Stimulated activated CD4-positive, alpha-beta T cell treated with anti-CD3 and anti-CD28 coated beads, Interleukin-1b, Interleukin-23, amount 100 ng/mL, for 24 hours (primary cell): ENCODE data around the gene MDC1.
"Not testable (repeated sequence)": the region's sequence is repeated elsewhere in the genome, so short reads cannot be mapped to it uniquely, and the experiment has no call there.

Experiments
- DNase-seq, 4 experiments: peaks; one replicate each; pipeline ENCODE4 v3.0.0-alpha.2; 2020; ENCODE audit warnings: low read depth in 4 of 4, low spot score in 1 of 4

MDC1 gene, protein sequence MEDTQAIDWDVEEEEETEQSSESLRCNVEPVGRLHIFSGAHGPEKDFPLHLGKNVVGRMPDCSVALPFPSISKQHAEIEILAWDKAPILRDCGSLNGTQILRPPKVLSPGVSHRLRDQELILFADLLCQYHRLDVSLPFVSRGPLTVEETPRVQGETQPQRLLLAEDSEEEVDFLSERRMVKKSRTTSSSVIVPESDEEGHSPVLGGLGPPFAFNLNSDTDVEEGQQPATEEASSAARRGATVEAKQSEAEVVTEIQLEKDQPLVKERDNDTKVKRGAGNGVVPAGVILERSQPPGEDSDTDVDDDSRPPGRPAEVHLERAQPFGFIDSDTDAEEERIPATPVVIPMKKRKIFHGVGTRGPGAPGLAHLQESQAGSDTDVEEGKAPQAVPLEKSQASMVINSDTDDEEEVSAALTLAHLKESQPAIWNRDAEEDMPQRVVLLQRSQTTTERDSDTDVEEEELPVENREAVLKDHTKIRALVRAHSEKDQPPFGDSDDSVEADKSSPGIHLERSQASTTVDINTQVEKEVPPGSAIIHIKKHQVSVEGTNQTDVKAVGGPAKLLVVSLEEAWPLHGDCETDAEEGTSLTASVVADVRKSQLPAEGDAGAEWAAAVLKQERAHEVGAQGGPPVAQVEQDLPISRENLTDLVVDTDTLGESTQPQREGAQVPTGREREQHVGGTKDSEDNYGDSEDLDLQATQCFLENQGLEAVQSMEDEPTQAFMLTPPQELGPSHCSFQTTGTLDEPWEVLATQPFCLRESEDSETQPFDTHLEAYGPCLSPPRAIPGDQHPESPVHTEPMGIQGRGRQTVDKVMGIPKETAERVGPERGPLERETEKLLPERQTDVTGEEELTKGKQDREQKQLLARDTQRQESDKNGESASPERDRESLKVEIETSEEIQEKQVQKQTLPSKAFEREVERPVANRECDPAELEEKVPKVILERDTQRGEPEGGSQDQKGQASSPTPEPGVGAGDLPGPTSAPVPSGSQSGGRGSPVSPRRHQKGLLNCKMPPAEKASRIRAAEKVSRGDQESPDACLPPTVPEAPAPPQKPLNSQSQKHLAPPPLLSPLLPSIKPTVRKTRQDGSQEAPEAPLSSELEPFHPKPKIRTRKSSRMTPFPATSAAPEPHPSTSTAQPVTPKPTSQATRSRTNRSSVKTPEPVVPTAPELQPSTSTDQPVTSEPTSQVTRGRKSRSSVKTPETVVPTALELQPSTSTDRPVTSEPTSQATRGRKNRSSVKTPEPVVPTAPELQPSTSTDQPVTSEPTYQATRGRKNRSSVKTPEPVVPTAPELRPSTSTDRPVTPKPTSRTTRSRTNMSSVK (N-terminal part only)

DNA sequence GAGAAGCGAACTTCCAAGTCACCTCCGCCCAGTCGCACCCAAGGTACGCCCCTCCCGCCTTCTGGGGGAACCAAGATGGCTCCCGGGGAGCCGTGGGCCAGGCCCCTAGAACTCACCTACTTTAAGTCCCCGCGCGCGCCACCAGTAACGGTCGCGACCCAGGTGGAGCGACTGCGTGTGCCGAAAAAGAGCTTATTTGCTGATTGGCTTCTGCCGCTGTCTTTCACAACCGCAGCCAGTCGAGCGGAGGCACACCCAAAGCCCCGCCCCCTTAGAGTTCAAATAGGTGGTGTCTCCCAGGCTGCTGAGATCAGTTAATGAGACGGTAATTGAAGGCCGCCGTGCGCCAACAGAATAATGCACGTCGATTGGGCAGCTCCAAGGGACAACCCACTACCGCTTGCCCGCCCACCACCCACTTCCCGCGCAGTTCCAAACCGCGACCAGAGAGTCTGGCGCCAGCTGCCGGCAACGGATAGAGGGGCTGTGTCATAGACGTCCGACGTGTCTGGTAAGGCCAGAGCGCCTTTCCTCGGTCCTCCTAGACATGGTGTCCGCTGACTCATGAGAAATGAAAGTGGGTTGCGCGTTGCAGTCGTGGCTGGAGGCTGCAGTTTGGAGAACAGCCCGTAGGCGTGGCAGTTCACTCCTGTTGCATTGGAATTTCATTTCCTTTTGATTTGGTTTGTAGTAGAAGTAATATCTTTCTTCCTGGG is at the start of gene MDC1:
Gene MDC1, minus strand, starts transcription at position 153 of the 716 bp plus-strand sequence. CDS start 2,106 bp downstream, outside the sequence.
- DNase-seq: peak; percentile 89 to 98 (median 96)

DNA sequence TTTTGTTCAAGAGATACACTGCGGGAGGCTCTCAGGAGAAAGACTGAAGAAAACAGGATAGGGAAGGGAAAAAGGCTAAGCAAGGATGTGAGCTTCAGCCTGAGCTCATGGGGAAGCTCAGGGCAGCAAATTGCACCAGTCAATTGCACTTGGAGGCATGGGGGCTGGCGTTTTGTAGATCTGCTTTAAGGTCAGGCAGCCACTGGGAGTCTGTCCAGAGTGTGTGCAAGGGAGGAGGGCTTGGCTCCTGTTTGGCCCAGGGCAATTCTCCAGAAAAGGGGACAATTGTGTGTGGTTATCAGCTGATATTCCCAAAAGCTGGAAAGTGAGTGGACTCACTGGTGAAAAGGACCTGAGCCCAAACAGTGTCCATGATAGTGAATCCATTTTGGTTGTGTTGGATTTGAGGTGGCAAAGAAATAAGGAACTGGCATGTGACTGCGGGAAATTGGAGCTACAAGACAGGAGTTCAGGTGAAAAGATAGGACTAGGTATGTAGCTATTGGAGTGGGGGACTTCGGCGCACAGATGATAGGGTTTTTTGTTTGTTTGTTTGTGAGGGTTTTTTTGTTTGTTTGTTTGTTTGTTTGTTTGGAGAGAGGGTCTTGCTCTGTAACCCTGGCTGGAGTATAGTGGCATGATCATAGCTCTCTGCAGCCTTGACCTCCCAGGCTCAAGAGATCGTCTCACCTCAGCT is 49.5 kb upstream of the MDC1 start:
- no peak for DNase-seq

DNA sequence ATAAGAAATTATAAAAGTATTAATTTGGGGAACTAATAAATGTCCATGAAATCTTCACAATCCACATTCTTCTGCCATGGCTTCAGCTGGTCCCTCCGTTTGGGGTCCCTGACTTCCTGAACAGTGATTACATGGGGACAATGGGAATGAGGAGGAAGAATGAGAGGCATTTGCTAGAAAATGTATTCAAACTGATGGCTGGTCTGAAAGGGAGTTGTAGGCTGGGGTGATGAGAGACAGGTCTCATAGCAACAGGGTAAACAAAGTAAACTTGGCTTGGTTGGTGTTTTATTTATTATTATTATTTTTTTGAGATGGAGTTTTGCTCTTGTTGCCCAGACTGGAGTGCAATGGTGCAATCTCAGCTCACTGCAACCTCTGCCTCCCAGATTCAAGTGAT is 48.4 kb upstream of the MDC1 start:
- not testable (repeated sequence) for DNase-seq

GRCh38 chr6:30764490-30765043 is 47.5 kb upstream of the MDC1 start:
- not testable (repeated sequence) for DNase-seq

DNA sequence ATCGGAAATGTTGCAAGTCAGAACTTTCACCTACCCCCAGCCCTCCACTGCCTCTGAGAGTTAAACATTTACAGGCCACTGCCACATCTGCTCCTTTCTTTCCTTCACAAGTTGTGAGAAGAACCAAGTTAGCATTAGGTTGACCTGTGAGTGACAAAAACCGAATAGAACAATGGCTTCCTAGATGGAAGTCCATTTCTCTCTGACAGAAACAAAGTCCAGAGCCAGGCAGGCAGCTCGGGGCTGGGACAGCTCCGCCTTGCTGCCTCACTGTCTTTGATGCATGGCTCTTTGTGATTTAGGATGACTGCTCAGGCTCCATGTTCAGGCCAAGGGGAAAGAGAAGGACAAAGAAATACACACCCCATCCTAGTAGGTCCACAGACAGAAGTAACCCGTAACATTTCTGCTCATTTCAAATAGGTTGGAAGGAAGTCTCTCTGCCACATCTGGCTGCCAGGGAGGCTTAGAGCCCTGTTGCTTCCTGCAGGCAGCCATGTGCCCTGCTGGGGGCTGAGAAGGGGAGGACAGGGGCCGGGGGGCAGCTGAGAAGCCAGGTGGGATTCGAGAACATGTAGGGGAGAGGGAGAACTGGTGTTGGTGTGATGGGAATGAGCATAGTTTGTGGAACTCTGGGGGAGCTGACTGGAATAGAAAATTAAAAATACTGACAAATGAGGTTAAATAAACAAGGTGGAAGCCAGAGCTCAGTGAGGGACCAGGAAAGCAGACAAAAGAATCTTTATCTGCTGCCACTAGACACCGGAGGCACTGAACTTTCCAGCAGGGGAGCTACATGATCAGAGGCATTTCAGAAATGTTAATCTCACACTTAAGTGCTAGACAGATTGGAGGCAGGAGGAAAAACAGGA is 46.8 kb upstream of the MDC1 start:
- no peak for DNase-seq

- DNase-seq: no peak
Measured at GRCh38 chr6:30763155-30763617, 46.1 kb upstream of the MDC1 start.

DNA sequence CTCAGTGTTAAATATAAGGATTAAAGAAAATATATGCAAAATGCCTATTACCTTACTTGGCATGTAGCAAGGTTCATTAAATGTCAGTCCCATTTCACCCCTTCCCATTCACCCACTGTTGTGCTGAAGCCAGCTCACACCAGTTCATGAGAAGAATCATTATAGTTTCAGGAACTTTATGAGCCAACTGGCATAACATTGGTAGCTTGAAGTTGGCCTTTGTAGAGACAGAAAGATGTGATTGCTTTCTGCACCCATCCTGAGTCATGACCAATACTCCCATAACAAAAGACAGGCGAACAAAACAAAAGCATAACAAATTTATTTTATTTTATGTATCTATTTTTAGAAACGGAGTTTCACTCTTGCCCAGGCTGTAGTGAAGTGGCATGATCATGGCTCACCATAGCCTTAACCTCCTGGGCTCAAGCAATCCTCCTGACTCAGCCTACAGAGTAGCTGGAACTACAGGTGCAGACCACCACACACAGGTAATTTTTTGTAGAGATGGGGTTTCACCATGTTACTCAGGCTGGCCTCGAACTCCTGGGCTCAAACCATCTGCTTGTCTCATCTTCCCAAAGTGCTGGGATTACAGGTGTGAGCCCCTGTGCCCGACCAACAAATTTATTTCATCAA is 44.8 kb upstream of the MDC1 start:
- DNase-seq: no peak

DNA sequence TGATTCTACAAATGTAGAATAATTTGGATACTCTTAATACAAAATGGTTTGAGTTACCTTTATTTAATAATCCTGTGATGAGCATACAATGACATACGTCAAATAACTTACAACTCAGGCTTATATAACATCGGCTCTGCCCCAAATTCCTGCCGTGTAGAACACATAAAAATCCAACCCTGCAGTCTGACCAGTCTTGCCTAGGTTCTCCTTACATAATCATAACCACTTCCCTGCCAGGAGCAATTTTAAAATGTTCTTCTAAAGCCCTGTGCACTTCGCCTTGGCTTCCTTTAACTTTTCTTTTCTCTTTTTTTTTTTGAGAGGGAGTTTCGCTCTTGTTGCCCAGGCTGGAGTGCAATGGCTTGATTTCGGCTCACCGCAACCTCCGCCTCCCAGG is 43.5 kb upstream of the MDC1 start:
- DNase-seq: no peak

DNA sequence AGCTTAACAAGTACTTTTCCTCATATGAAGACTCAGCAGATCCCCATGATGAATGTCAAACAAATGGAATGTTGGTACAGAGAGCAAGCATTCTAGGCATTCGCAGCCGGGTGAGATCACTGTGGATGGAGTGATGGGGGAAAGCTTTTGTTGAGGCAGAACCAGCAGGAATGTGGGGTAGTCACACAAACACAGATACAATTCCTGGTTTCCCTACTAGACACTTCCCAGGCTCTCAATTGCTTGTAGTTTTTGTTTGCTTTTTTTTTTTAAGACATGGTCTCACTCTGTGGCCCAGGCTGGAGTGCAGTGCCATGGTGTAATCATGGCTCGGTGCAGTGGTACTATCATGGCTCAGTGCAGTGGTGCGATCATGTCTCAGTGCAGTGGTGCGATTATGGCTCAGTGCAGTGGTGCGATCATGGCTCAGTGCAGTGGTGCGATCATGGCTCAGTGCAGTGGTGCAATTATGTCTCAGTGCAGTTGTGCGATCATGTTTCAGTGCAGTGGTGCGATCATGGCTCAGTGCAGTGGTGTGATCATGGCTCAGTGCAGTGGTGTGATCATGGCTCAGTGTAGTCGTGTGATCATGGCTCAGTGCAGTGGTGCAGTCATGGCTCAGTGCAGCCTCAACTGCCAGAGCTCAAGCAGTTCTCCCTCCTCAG is 42.6 kb upstream of the MDC1 start:
- no peak for DNase-seq

GRCh38 chr6:30757261-30757904 is 40.3 kb upstream of the MDC1 start:
- no peak for DNase-seq

- DNase-seq: not testable (repeated sequence)
Measured at GRCh38 chr6:30756405-30757003, 39.4 kb upstream of the MDC1 start.

DNA sequence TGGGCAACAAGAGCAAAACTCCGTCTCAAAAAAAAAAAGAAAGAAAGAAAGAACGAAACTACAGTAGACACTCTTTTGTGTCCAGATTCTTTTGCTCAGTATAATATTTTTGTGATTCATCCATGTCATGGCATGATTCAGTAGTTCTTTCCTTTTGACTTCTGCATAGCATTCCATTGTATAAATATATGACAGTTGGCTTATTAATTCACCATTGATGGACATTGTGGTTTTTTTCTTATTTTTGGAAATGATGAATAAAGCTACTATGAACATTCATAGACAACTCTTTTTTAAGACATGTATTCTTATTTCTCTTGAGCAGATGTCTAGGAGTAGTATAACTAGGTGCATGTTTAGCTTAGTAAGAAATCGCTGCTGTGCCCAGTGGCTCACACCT is 37.5 kb upstream of the MDC1 start:
- DNase-seq: no peak

- DNase-seq: no peak
Measured at GRCh38 chr6:30752157-30752927, 35.3 kb upstream of the MDC1 start.

DNA sequence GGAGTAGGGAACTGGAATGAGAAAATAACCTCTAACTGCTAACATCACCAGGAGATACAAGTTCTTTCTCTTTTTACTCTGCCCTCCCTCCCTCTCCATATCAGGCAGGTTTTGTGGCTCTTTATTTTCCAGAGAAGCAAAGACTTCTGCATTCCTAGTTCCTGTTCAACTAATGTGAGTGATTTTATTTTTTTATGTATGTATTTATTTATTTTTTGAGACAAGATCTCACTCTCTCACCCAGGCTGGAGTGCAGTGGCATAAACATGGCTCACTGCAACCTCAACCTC is 33.2 kb upstream of the MDC1 start:
- no peak for DNase-seq

DNA sequence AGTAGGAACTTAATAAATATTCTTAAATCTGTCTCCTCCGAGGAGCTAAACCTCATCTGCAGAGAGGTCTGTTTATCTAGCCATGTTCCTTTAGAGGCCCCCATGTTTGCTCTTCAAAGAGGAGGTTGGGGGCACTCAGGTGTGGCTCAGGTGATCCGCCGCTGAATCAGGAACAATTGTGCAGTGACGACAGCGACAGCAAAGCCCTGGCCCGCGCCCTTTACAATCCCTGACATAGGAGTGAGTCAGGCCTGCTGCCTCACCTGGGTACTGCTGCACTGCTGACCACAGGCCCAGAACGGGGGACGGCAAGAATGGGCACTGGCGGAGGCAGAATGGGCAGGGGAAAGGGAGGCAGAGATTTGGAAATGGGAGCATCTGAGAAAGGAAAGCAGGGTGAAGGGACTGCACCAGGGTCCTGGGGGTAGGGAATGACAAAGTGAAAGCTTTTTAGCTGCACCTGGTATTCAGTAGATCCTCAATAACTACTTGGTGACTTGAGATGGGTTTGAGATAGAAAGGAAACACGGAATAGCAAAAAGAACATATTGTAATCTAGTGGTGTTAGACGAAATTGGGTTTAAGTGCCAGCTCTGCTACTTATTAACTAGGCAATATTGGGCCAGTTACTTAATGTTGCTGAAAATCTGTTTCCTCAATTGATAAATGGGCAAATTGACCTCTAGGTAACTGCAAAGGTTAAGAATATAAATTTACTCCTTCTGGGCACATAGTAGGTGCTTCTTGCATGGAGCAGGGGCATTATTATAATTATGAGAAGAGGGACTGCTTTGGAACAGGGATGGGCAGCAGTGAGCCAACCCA is 32.7 kb upstream of the MDC1 start:
- DNase-seq: no peak
